ENCODE data around the gene RTN1.

The RTN1 gene

DNA sequence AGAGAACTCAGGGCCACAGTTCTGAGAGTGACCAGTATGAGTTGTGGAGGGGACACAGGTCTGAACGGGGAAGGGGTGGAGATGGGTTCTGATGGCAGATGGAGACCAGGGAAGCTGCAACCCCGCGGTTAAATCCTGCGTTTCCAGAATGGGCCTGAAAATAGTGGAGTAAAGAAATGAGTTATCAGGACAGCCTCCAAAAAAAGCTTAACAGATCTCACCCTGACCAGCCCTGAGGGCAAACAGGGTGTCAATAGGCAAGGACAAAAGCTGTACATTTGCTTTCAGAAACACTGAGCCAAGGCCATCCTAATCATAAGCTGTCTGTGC lies 555 bp upstream of the RTN1 start:
- H3K27ac ChIP-seq: peak overlapping the region; percentile 38 to 76

DNA sequence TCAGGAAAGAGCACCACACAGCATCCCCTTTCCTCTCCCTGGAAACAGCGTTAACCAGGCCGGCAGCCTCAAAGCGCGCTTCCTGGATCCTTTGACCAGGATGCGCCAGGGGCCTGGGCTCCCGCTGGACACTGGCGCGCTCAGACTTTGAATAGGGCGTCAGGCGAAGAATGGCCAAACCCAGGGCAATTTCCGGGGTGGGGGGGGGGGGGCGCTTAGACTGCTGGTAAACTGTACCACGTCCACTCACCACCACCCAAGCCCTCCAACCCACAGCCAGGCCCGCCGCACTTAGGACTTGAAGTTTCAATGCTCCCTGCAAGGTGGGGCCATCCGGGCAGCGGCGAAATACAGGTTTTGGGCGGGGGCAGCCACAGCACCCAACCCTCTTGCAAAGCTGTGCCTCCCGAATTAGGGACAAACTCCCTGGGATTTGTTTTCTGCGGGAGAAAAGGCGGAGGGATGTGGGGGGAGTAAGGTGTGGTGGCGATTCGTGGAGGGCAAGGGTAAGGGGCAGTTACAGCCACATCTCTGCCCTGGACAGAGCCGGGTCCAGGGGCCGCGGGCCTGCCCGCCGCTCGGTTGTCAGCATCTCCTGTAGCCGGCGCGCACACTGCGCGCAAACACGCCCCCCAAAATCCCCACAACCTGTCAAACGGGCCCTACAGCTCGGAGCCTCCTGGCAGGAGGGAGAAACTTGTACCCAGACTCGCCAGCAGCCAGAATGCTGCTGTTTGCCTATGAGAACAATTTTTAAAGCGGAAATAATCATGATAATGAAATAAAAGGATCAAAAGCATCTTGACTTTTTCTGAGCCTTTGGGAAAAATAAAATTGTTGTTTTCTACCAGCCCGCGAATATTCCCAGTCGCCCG lies 958 bp downstream of the RTN1 start:
- TF ChIP-seq, protein P1, sequence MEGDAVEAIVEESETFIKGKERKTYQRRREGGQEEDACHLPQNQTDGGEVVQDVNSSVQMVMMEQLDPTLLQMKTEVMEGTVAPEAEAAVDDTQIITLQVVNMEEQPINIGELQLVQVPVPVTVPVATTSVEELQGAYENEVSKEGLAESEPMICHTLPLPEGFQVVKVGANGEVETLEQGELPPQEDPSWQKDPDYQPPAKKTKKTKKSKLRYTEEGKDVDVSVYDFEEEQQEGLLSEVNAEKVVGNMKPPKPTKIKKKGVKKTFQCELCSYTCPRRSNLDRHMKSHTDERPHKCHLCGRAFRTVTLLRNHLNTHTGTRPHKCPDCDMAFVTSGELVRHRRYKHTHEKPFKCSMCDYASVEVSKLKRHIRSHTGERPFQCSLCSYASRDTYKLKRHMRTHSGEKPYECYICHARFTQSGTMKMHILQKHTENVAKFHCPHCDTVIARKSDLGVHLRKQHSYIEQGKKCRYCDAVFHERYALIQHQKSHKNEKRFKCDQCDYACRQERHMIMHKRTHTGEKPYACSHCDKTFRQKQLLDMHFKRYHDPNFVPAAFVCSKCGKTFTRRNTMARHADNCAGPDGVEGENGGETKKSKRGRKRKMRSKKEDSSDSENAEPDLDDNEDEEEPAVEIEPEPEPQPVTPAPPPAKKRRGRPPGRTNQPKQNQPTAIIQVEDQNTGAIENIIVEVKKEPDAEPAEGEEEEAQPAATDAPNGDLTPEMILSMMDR (IDR thresholded peaks at IDR 0.05): no peak
- no peak for DNase-seq (ENCODE audit: low spot score)
- Histone ChIP-seq H3K27ac (no peak overlapping the region), H3K4me3 (peak overlapping the region; percentile 76)

More for the DNA sequence above, 555 bp upstream of the RTN1 start:
- no peak for DNase-seq (ENCODE audit: low spot score)
- H3K4me3 ChIP-seq: peak overlapping the region; percentile 76
- TF ChIP-seq, protein P1 (IDR thresholded peaks at IDR 0.05): no peak

DNA sequence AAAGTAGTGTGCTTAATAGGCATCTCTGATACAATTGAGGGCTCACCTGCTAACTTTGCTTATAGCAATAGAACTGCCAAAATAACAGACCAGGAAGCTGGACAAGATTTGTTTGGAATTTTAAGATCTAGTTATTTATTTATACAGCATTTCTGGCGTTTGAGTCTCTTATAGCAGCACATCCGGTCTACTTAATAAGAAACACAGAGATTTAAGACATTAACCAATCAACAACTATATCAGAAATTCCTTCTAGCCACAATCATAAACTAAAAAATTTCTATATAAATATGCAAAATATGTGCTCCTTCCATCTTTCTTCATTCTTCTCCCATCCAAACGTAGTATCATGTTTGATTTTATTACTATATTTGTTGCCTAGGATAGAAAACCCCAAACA lies 2.6 kb downstream of the RTN1 start:
- TF ChIP-seq, protein P1 (IDR thresholded peaks at IDR 0.05): no peak
- H3K27ac ChIP-seq: no peak overlapping the region
- DNase-seq (ENCODE audit: low spot score): no peak
- H3K4me3 ChIP-seq: no peak overlapping the region

DNA sequence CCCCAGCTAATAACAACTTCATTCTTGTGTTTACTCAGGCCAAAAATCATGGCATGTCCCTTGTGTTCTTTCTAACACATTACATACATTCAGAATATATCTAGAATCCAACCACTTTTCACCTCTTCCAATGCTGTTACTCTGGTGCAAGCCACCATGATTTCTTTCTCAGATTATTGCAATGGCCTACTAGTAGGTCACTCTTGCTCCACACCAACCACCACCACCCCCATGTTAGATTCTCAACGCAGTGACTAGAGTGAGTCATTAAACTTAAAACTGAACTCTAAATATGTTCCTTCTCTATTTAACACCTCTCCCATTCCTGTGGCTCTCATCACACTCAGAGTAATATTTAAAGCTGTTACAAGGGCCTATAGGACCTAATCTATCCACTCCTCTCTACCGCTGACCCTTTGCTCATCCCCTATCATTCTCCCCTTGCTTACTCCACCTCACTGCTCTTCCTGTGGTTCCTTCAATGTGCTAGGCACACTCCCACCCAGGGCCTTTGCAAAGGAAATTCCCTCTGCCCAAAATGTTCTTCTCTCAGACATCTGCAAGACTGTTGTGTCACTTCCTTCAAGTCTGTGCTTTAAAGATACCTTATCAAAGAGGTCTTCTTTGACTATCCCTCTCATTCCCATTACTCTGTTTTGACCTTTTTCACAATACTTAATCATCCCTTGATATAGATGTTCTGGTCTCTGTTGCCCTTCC lies 6.6 kb downstream of the RTN1 start:
- H3K4me3 ChIP-seq: no peak overlapping the region
- H3K27ac ChIP-seq: no peak overlapping the region
- TF ChIP-seq, protein P1 (IDR thresholded peaks at IDR 0.05): no peak
- DNase-seq (ENCODE audit: low spot score): no peak

DNA sequence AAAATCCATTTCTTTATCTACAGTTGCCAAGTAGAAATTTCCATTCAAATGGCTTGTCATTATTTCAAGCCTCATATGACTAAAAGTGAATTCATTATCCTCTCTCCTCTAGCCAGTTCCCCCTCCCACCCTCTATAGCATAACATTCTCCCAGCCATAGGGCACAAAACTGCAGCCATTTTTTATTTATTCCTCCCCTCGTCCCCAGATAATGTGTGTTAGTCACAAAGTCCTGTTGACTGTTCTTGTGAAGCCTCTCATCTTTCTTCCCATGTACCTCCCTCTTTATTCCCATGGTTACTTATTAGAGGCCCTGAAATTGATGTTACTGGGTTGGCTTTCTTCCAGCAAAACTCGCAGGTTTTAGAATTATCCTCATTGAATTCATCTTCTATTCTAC lies 13.2 kb downstream of the RTN1 start:
- DNase-seq (ENCODE audit: low spot score): no peak

DNA sequence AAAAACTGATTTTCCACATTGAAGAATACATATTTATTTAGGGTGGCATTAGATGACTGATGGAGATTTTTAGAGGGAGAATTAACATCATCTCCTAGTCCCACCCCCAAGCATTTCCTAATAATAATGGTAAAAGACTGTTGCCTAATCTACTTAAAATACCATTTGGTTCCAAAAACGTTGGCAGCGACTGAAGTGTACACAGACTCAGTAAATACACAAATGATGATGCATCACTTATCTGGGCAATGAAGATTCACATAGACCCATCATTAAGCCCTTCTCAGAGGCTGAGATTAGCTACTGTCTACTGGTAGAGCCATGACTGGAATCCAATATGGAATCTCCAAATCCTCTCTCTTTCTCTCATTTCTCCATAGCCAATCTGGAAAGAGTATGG lies 18.2 kb downstream of the RTN1 start:
- Histone ChIP-seq H3K27ac (no peak overlapping the region), H3K4me3 (no peak overlapping the region)
- TF ChIP-seq, protein P1 (IDR thresholded peaks at IDR 0.05): no peak
- no peak for DNase-seq (ENCODE audit: low spot score)

More for the DNA sequence above, 13.2 kb downstream of the RTN1 start:
- TF ChIP-seq, protein P1 (IDR thresholded peaks at IDR 0.05): no peak
- H3K4me3 ChIP-seq: no peak overlapping the region
- no peak overlapping the region for H3K27ac ChIP-seq
